Caco-2 (cell line): ENCODE data around the gene DLGAP4. TPM values are rescaled to one million over a fixed set of nuclear protein-coding genes. Genes with fewer than 3 reads are reported as not detected.

Experiments
- BruUV-seq: library from RNA; stranded (reverse); fragments of 400-500 nt; replicated peaks from 2 replicates; lab custom pipeline; 2021; lab: Mats Ljungman, UMichigan
- CTCF ChIA-PET: fragments of 300-600 bp; sonication (Branson Sonifier 250); formaldehyde crosslinking; loops from one replicate; lab custom pipeline; 2022; ENCODE audit warnings: antibody characterized with exemption; lab: Charles Lee
- POLR2A ChIA-PET: fragments of 300-600 bp; sonication (Branson Sonifier 250); formaldehyde crosslinking; loops from one replicate; lab custom pipeline; 2022; ENCODE audit warnings: antibody characterized with exemption; lab: Charles Lee
- DNase-seq, 2 experiments: peaks; one replicate each; pipeline versions ENCODE4 v3.0.0 to v3.0.0-alpha.2; 2020 to 2022
- H3K27me3 ChIP-seq: replicated peaks from 2 replicates; pipeline ENCODE4 v1.6.0; 2011; ENCODE audit warnings: low read length; ENCODE audit not compliant: control insufficient read depth, insufficient read depth
- H3K36me3 ChIP-seq: 2 replicates; pipeline ENCODE4 v1.5.1; 2011; ENCODE audit warnings: low read length; ENCODE audit not compliant: control insufficient read depth, insufficient read depth
- H3K4me1 ChIP-seq: fragments of 250-450 bp; sonication (Bioruptor Pico); 2 replicates; pipeline ENCODE4 v1.5.1; 2020; ENCODE audit warnings: mild to moderate bottlenecking
- H3K4me3 ChIP-seq: 2 replicates; pipeline ENCODE4 v1.5.1; 2011; ENCODE audit warnings: low read depth, mild to moderate bottlenecking, control low read depth, low read length
- H3K9me3 ChIP-seq: fragments of 250-450 bp; sonication (Bioruptor Pico); 2 replicates; pipeline ENCODE4 v1.5.1; 2020; ENCODE audit warnings: mild to moderate bottlenecking, moderate library complexity
- H3K27ac Mint-ChIP-seq: one replicate; pipeline ENCODE4 v1.8.0; 2022; ENCODE audit warnings: mixed read lengths; ENCODE audit not compliant: unreplicated experiment
- H3K27me3 Mint-ChIP-seq: one replicate; pipeline ENCODE4 v1.8.0; 2022; ENCODE audit warnings: mixed read lengths; ENCODE audit not compliant: insufficient read depth, unreplicated experiment
- H3K36me3 Mint-ChIP-seq: one replicate; pipeline ENCODE4 v1.8.0; 2022; ENCODE audit warnings: mild to moderate bottlenecking, mixed read lengths; ENCODE audit not compliant: insufficient read depth, unreplicated experiment
- H3K4me1 Mint-ChIP-seq: one replicate; pipeline ENCODE4 v1.8.0; 2022; ENCODE audit warnings: low read depth, mixed read lengths; ENCODE audit not compliant: unreplicated experiment
- H3K4me3 Mint-ChIP-seq: one replicate; pipeline ENCODE4 v1.8.0; 2022; ENCODE audit warnings: mild to moderate bottlenecking, moderate library complexity, mixed read lengths; ENCODE audit not compliant: unreplicated experiment
- H3K9me3 Mint-ChIP-seq: one replicate; pipeline ENCODE4 v1.8.0; 2022; ENCODE audit warnings: mixed read lengths; ENCODE audit not compliant: unreplicated experiment
- CTCF ChIP-seq, 2 experiments: fragments of 200-600 bp in 1 of 2; IDR thresholded peaks; 1 replicate in 1 of 2; 2 replicates in 1 of 2; pipeline versions ENCODE4 v1.5.1 to v1.8.0; 2011 to 2022; ENCODE audit warnings: antibody characterized with exemption in 1 of 2, control low read depth in 1 of 2, inconsistent platforms in 1 of 2, low read depth in 1 of 2, low read length in 1 of 2, mild to moderate bottlenecking in 1 of 2, moderate library complexity in 1 of 2; ENCODE audit not compliant: insufficient read depth in 1 of 2, severe bottlenecking in 1 of 2, unreplicated experiment in 1 of 2
- intact Hi-C: fragments of 100-400 bp; cut with micrococcal nuclease; formaldehyde crosslinking; loops from one replicate; pipeline ENCODE4 v1.10.0; 2022; ENCODE audit not compliant: unreplicated experiment
- total RNA-seq: library from RNA; stranded (reverse); gene quantifications from 2 replicates; pipeline ENCODE4 v1.2.3, GENCODE V29; 2022

DLGAP4 gene
- total RNA-seq, 1 experiment from 2014 or later = 122 TPM

GRCh38 chr20:36565520-36565919 is 259.4 kb downstream of the DLGAP4 start:
- peaks cover 10% of the 10 kb centered on the region for H3K9me3 ChIP-seq
- CTCF ChIA-PET = no interaction called here
- POLR2A ChIA-PET = interaction anchor here (0.6 kb wide), 1 partner anchor 17 kb away, joined by 3 read pairs; no protein-coding TSS in a partner anchor
- Mint-ChIP-seq H3K27me3 (no peaks in the 10 kb centered on the region), H3K4me3 (no peak overlapping the region), H3K27ac (no peak overlapping the region), H3K4me1 (peaks cover 7% of the 10 kb centered on the region), H3K36me3 (no peaks in the 10 kb centered on the region), H3K9me3 (peaks cover 18% of the 10 kb centered on the region)
- no peaks in the 10 kb centered on the region for H3K36me3 ChIP-seq
- intact Hi-C loops = no loop called here
- H3K4me1 ChIP-seq = peaks cover 8% of the 10 kb centered on the region; the same call in 1 of the 2 replicates
- no peaks in the 10 kb centered on the region for H3K27me3 ChIP-seq
- BruUV-seq = no TSS peak
- no peak overlapping the region for H3K4me3 ChIP-seq
- TF ChIP-seq CTCF (IDR thresholded peaks at IDR 0.05; ENCODE audit: insufficient read depth in 1 of 2, low read depth in 1 of 2, low read length in 1 of 2, severe bottlenecking in 1 of 2, unreplicated experiment in 1 of 2) = no peak
- DNase-seq = no peak

- Histone ChIP-seq H3K9me3 (peaks cover 9% of the 10 kb centered on the region), H3K27me3 (no peaks in the 10 kb centered on the region), H3K4me3 (no peak overlapping the region), H3K4me1 (peaks cover 18% of the 10 kb centered on the region), H3K36me3 (no peaks in the 10 kb centered on the region)
- intact Hi-C loops = no loop called here
- BruUV-seq = no TSS peak
- CTCF ChIA-PET = interaction anchor here (1.2 kb wide), 1 partner anchor 19 kb away, joined by 7 read pairs; no protein-coding TSS in a partner anchor
- Mint-ChIP-seq H3K4me1 (peaks cover 12% of the 10 kb centered on the region), H3K4me3 (no peak overlapping the region), H3K27ac (no peak overlapping the region), H3K36me3 (peaks cover 13% of the 10 kb centered on the region), H3K9me3 (peaks cover 5% of the 10 kb centered on the region), H3K27me3 (no peaks in the 10 kb centered on the region)
- TF ChIP-seq CTCF (IDR thresholded peaks at IDR 0.05; ENCODE audit: insufficient read depth in 1 of 2, low read depth in 1 of 2, low read length in 1 of 2, severe bottlenecking in 1 of 2, unreplicated experiment in 1 of 2) = no peak
- POLR2A ChIA-PET = interaction anchor here (1.5 kb wide), 1 partner anchor 8 kb away, joined by 6 read pairs; no protein-coding TSS in a partner anchor
- no peak for DNase-seq
Measured at GRCh38 chr20:36569847-36570429, 263.8 kb downstream of the DLGAP4 start.

- Mint-ChIP-seq H3K9me3 (no peaks in the 10 kb centered on the region), H3K4me1 (peaks cover 12% of the 10 kb centered on the region), H3K36me3 (peaks cover 21% of the 10 kb centered on the region), H3K27ac (peak overlapping the region; percentile 63), H3K27me3 (no peaks in the 10 kb centered on the region), H3K4me3 (peak overlapping the region; percentile 79)
- ChIA-PET CTCF (interaction anchor here (0.8 to 1.5 kb wide), 3 partner anchors 21 to 41 kb away, joined by 3 to 9 read pairs (median 5); partner anchors contain the start of gene RAB5IF), POLR2A (interaction anchor here (0.5 to 0.8 kb wide), 3 partner anchors 18 to 629 kb away, joined by 4 to 7 read pairs (median 6); partner anchors contain the start of gene RAB5IF)
- Histone ChIP-seq H3K9me3 (no peaks in the 10 kb centered on the region), H3K36me3 (no peaks in the 10 kb centered on the region), H3K4me3 (no peak overlapping the region), H3K27me3 (no peaks in the 10 kb centered on the region), H3K4me1 (peaks cover 29% of the 10 kb centered on the region)
- intact Hi-C loops = loop anchor here (2.0 kb wide), 1 partner anchor 15 kb away; no protein-coding TSS in a partner anchor
- DNase-seq = peak in 1 of 2 experiments; percentile 42
- BruUV-seq = no TSS peak
- no peak for TF ChIP-seq CTCF (IDR thresholded peaks at IDR 0.05; ENCODE audit: insufficient read depth in 1 of 2, low read depth in 1 of 2, low read length in 1 of 2, severe bottlenecking in 1 of 2, unreplicated experiment in 1 of 2)
Measured at GRCh38 chr20:36571564-36572504, 265.7 kb downstream of the DLGAP4 start.
